HepG2 (cell line): ENCODE measurements around the gene ZFHX3. TPM values are rescaled to one million over a fixed set of nuclear protein-coding genes. Genes with fewer than 3 reads are reported as not detected.
A peak's percentile ranks its signal among the peaks of the same experiment; 100 is the strongest.

Source experiments
- ATAC-seq: fragments of 200-7000 bp; cut with Tn5 transposase; 3 replicates; pipeline ENCODE4 v1.9.1; 2020; ENCODE audit warnings: mild to moderate bottlenecking, moderate library complexity
- BruUV-seq: library from RNA; stranded (reverse); fragments of 400-500 nt; replicated peaks from 2 replicates; lab custom pipeline; 2021; lab: Mats Ljungman, UMichigan
- CTCF ChIA-PET: fragments of 300-600 bp; formaldehyde crosslinking; extraction: SDS; loops from one replicate; lab custom pipeline; 2021; ENCODE audit warnings: low total read pairs, inconsistent platforms, low intra/inter-chr PET ratio; lab: Yijun Ruan, JAX
- POLR2A ChIA-PET: fragments of 350-600 bp; sonication (Branson Sonifier 250); formaldehyde crosslinking; loops from one replicate; lab custom pipeline; 2020; ENCODE audit warnings: antibody characterized with exemption, inconsistent platforms; lab: Yijun Ruan, JAX
- DNase-seq: peaks from one replicate; pipeline ENCODE4 v3.0.0-alpha.2; 2015; ENCODE audit warnings: low spot score
- FAIRE-seq: peaks from 3 replicates; lab custom pipeline; 2011; peaks lifted over from hg19 to GRCh38; lab: Jason Lieb, UNC
- H2AFZ ChIP-seq: one replicate; pipeline ENCODE4 v1.6.1; 2011; ENCODE audit warnings: low read length, inconsistent platforms
- H3K27ac ChIP-seq: fragments of 300-600 bp; 3 replicates; pipeline ENCODE4 v1.8.0; 2011; ENCODE audit warnings: mixed run types, mild to moderate bottlenecking, mixed read lengths, low read length, inconsistent platforms; ENCODE audit not compliant: insufficient read depth; ENCODE audit errors: extremely low read length
- H3K27me3 ChIP-seq, 2 experiments: fragments of 200-600 bp in 1 of 2; 2 replicates in 1 of 2; 3 replicates in 1 of 2; pipeline versions ENCODE4 v1.6.0 to v1.8.0; 2011; ENCODE audit warnings: low read length in 2 of 2, mild to moderate bottlenecking in 2 of 2, moderate library complexity in 2 of 2, inconsistent platforms in 1 of 2; ENCODE audit not compliant: insufficient read depth in 2 of 2, control insufficient read depth in 1 of 2
- H3K36me3 ChIP-seq, 2 experiments: fragments of 200-600 bp in 1 of 2; replicated peaks in 1 of 2; 2 replicates in 1 of 2; 3 replicates in 1 of 2; pipeline versions ENCODE4 v1.5.1 to v1.8.0; 2011; ENCODE audit warnings: low read length in 2 of 2, inconsistent platforms in 1 of 2; ENCODE audit not compliant: insufficient read depth in 2 of 2, control insufficient read depth in 1 of 2
- H3K4me1 ChIP-seq: 2 replicates; pipeline ENCODE4 v1.5.1; 2012; ENCODE audit warnings: low read length, inconsistent platforms; ENCODE audit not compliant: insufficient read depth
- H3K4me2 ChIP-seq: 2 replicates; pipeline ENCODE4 v1.6.0; 2011; ENCODE audit warnings: low read depth, low read length, inconsistent platforms
- H3K4me3 ChIP-seq, 3 experiments: fragments of 200-600 bp in 1 of 3; sonication (generic), shearing (Covaris generic) in 1 of 3; replicated peaks in 1 of 3; 2 replicates each; pipeline ENCODE4 v1.5.1; 2011 to 2016; ENCODE audit warnings: low read length in 3 of 3, inconsistent platforms in 2 of 3, low read depth in 2 of 3, mild to moderate bottlenecking in 2 of 3, control low read depth in 1 of 3, mixed read lengths in 1 of 3; ENCODE audit not compliant: insufficient read depth in 1 of 3
- H3K79me2 ChIP-seq: one replicate; pipeline ENCODE4 v1.6.1; 2011; ENCODE audit warnings: low read length, inconsistent platforms; ENCODE audit not compliant: insufficient read depth
- H3K9ac ChIP-seq: 2 replicates; pipeline ENCODE4 v1.6.0; 2011; ENCODE audit warnings: mild to moderate bottlenecking, low read depth, low read length, inconsistent platforms; ENCODE audit not compliant: insufficient read depth
- H3K9me3 ChIP-seq: 2 replicates; pipeline ENCODE4 v1.5.1; 2012; ENCODE audit warnings: mild to moderate bottlenecking, low read length
- H4K20me1 ChIP-seq: 2 replicates; pipeline ENCODE4 v1.6.0; 2011; ENCODE audit warnings: inconsistent platforms, mild to moderate bottlenecking, low read length, moderate library complexity; ENCODE audit not compliant: insufficient read depth
- AGO2 ChIP-seq: fragments of 200-400 bp; formaldehyde crosslinking; optimal IDR thresholded peaks from 2 replicates; pipeline ENCODE3; 2017; ENCODE audit warnings: mild to moderate bottlenecking, low read depth, low read length, moderate library complexity
- RBM22 ChIP-seq: fragments of 200-400 bp; formaldehyde crosslinking; optimal IDR thresholded peaks from 2 replicates; pipeline ENCODE3; 2017; ENCODE audit warnings: mild to moderate bottlenecking, low read length, moderate library complexity
- SMAD1 ChIP-seq: sonication (generic); formaldehyde crosslinking; IDR thresholded peaks from 2 replicates; pipeline ENCODE4 v1.4.0; 2020; ENCODE audit warnings: missing genetic modification reagents, low read depth, mild to moderate bottlenecking, borderline replicate concordance
- TSC22D2 ChIP-seq: sonication (generic); formaldehyde crosslinking; IDR thresholded peaks from 2 replicates; pipeline ENCODE4 v1.5.1; 2020; ENCODE audit warnings: missing genetic modification reagents, mild to moderate bottlenecking, borderline replicate concordance
- ZNF20 ChIP-seq: sonication (generic); formaldehyde crosslinking; IDR thresholded peaks from 2 replicates; pipeline ENCODE4 v1.4.0; 2020; ENCODE audit warnings: mild to moderate bottlenecking, moderate library complexity, missing genetic modification reagents
- ZNF256 ChIP-seq: sonication (generic); formaldehyde crosslinking; conservative IDR thresholded peaks from 2 replicates; pipeline ENCODE4 v1.4.0; 2020; ENCODE audit warnings: missing genetic modification reagents
- ZNF335 ChIP-seq: sonication (generic); formaldehyde crosslinking; IDR thresholded peaks from 2 replicates; pipeline ENCODE4 v1.4.0; 2020; ENCODE audit warnings: missing genetic modification reagents
- WGBS: methylation state at CpG from one replicate; pipeline ENCODE4 v1.1.6; 2017; ENCODE audit warnings: low lambda C conversion rate; 5-methylcytosine and 5-hydroxymethylcytosine counted together
- in situ Hi-C: cut with HindIII; loops from 2 replicates; pipeline ENCODE4 v1.10.0; 2017; ENCODE audit warnings: low pct_unique_long_range_greater_than_20kb; ENCODE audit not compliant: extremely low pct_ligation_motif_present
- intact Hi-C: fragments of 100-400 bp; cut with micrococcal nuclease; formaldehyde crosslinking; loops from one replicate; pipeline ENCODE4 v1.10.0; 2022; ENCODE audit not compliant: unreplicated experiment
- polyA plus RNA-seq, 8 experiments: library from polyadenylated mRNA; depleted of rRNA in 3 of 8; stranded (reverse) in 7 of 8; unstranded in 1 of 8; fragments of >200 nt; fragmentation: Illumina TruSeq in 4 of 8; extraction: Trizol in 4 of 8; gene quantifications; 2 replicates each; pipeline versions ENCODE4 v1.2.1 to v1.2.3, GENCODE V29; 2011 to 2016; ENCODE audit warnings: low read depth in 4 of 8, missing spikeins in 1 of 8, mixed read lengths in 1 of 8; ENCODE audit not compliant: insufficient read depth in 1 of 8
- total RNA-seq, 5 experiments: library from RNA; depleted of rRNA; stranded (reverse); fragments of >200 nt; fragmentation: Illumina TruSeq; extraction: Trizol; gene quantifications; 2 replicates each; pipeline ENCODE4 v1.2.3, GENCODE V29; 2016; ENCODE audit warnings: low read depth in 1 of 5
- TF ChIP-seq, protein P1 (sequence below): sonication (generic); formaldehyde crosslinking; IDR thresholded peaks from 2 replicates; pipeline ENCODE4 v1.8.0; 2022; ENCODE audit warnings: missing genetic modification reagents, low read depth, mild to moderate bottlenecking, borderline replicate concordance

ZFHX3 gene
- total and polyA plus RNA-seq, 2 of the 13 experiments (the other 11 are each of a cell fraction or from before 2014, with no cell fraction given), result 5.0 to 6.0 TPM

DNA sequence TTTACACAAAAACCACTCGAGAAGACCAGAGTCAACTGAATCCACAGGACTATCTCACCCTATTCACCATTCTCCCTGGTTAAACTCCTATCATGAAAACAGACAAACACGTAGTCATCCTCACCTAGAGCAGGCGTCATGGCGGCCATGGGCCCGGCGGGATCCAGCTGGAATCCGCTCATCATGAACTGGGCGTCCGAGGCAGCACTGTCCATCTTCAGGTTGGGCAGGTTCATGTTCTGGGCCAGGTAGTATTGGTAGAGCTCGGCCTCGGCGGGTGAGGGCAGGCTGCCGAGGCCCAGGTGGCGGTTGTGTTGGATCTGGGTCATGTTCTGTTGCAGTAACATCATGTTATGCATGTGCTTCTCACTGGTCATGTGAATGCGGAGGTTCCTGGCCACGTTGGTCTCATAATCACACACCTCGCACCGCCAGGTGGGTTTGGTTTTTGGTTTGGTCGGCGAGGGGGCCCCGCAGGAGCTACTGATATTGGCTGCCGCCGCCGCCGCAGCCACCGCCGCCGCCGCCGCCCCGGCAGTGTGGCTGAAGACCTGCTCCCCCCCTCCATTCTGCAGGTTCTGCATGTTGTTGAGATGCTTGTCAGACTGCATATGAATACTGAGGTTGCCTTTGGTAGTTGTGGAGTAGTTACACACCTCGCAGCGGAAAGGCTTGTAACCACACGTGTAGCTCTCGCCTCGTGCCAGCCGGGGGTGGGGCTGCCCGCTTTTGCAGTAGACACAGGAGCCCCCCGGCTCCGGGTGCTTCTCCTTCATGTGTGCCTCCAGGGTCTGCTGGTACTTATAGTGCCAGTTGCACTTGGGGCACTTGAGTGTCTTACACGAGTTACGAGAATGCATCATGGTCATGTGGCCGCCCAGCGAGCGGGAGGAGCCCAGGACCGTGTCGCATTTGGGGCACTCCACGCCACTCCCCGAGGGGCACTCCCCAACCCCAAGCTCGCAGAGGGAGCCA lies 90.3 kb downstream of the ZFHX3 start:
- POLR2A ChIA-PET, result interaction anchor here (0.6 kb wide), 1 partner anchor 31 kb away, joined by 3 read pairs; no protein-coding TSS in a partner anchor
- peaks cover 20% of the 10 kb centered on the region for H3K4me1 ChIP-seq
- TSS peak; percentile 76 for BruUV-seq
- TF ChIP-seq SMAD1 (CRISPR knock-in tag), result no peak
- TF ChIP-seq ZNF256 (CRISPR knock-in tag), result no peak
- no peak for TF ChIP-seq ZNF335 (CRISPR knock-in tag)
- peak; percentile 17 for TF ChIP-seq RBM22
- peak; percentile 92 for TF ChIP-seq AGO2
- TF ChIP-seq TSC22D2, result no peak
- no peak for TF ChIP-seq ZNF20
- TF ChIP-seq, protein P1, sequence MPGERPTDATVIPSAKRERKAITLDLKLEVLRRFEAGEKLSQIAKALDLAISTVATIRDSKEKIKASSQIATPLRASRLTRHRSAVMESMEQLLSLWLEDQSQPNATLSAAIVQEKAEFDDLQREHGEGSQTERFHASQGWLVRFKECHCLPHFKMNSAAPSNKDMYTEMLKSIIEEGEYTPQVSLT, result no peak
- H3K79me2 ChIP-seq, result peaks cover 24% of the 10 kb centered on the region
- no peak overlapping the region for H3K9ac ChIP-seq
- ATAC-seq (no peak), FAIRE-seq (no peak), DNase-seq (no peak)
- H3K4me2 ChIP-seq, result no peak overlapping the region
- intact Hi-C loops (no loop called here), in situ Hi-C loops (no loop called here)
- no peak overlapping the region for H2AFZ ChIP-seq
- H3K9me3 ChIP-seq, result no peaks in the 10 kb centered on the region
- CTCF ChIA-PET, result no interaction called here
- H3K4me3 ChIP-seq, result no peak overlapping the region
- 98% methylated on average over 37 of the region's 50 CpGs for WGBS
- no peaks in the 10 kb centered on the region for H3K27me3 ChIP-seq
- no peak overlapping the region for H3K27ac ChIP-seq
- peaks cover 10% of the 10 kb centered on the region; the same call in 1 of the 2 replicates for H4K20me1 ChIP-seq
- peaks cover 24 to 48% of the 10 kb centered on the region in 2 experiments for H3K36me3 ChIP-seq
